DMS114 treated with DMSO at 0.1 percent for 48 hours (cell line): ENCODE data around the gene LRRC75B.

Experiments
- DNase-seq: peaks from one replicate; lab custom pipeline; 2025; ENCODE audit not compliant: unreplicated experiment; lab: John Stamatoyannopoulos, UW

The LRRC75B gene

GRCh38 chr22:24587251-24587650 is 5.6 kb downstream of the LRRC75B start:
- no peak for DNase-seq

GRCh38 chr22:24585927-24586546 is 6.8 kb downstream of the LRRC75B start:
- no peak for DNase-seq

- DNase-seq: no peak
These were observed 7.4 kb downstream of the LRRC75B start for GRCh38 chr22:24585461-24585860.

GRCh38 chr22:24584871-24585411 is 7.9 kb downstream of the LRRC75B start:
- DNase-seq: no peak

- DNase-seq: no peak
These were observed 8.6 kb downstream of the LRRC75B start for GRCh38 chr22:24584166-24584790.

- no peak for DNase-seq
These were observed 9.4 kb downstream of the LRRC75B start for GRCh38 chr22:24583221-24584165.

- DNase-seq: no peak
These were observed 10.6 kb downstream of the LRRC75B start for GRCh38 chr22:24582056-24582814.

- no peak for DNase-seq
These were observed 12.6 kb downstream of the LRRC75B start for GRCh38 chr22:24580276-24580675.

GRCh38 chr22:24579258-24579601 is 13.6 kb downstream of the LRRC75B start:
- DNase-seq: no peak

- DNase-seq: no peak
These were observed 14.3 kb downstream of the LRRC75B start for GRCh38 chr22:24578355-24579257.

- DNase-seq: no peak
These were observed 16.1 kb downstream of the LRRC75B start for GRCh38 chr22:24576778-24577177.

- no peak for DNase-seq
These were observed 21.6 kb downstream of the LRRC75B start for GRCh38 chr22:24571266-24571665.

- DNase-seq: no peak
These were observed 25.2 kb downstream of the LRRC75B start for GRCh38 chr22:24567668-24568067.

GRCh38 chr22:24566899-24567511 is 25.9 kb downstream of the LRRC75B start:
- DNase-seq: no peak

- DNase-seq: no peak
These were observed 27.8 kb downstream of the LRRC75B start for GRCh38 chr22:24565077-24565476.

GRCh38 chr22:24564376-24565058 is 28.4 kb downstream of the LRRC75B start:
- no peak for DNase-seq

GRCh38 chr22:24563246-24563645 is 29.6 kb downstream of the LRRC75B start:
- DNase-seq: no peak

- no peak for DNase-seq
These were observed 33.4 kb downstream of the LRRC75B start for GRCh38 chr22:24559471-24559870.
